ENCODE data around the gene TM4SF20. TPM values are rescaled to one million over a fixed set of nuclear protein-coding genes. Genes with fewer than 3 reads are reported as not detected.

TM4SF20 gene
- total RNA-seq = not detected in 2 replicates

GRCh38 chr2:227379095-227379494 is at the start of gene TM4SF20:
Gene TM4SF20 (minus strand): TSS chr2:227379306. CDS start chr2:227379268, 38 bp downstream.

GRCh38 chr2:227387583-227387982 is 8.5 kb upstream of the TM4SF20 start, which contains the start of gene SCYGR1:
Gene SCYGR1 (minus strand): TSS chr2:227387949. CDS start chr2:227387949, 0 bp downstream.

GRCh38 chr2:227324995-227325838 is 53.9 kb downstream of the TM4SF20 start, which contains the start of gene MFF:
Gene MFF (plus strand): TSS chr2:227325251. CDS start chr2:227330666, 5,415 bp downstream.

Other genes starting within 250 kb of the TM4SF20 start
- gene COL4A4, start 215.1 kb downstream of the TM4SF20 start, total RNA-seq = under 0.01 TPM in 1 of 2 replicates, not detected in the other
- gene COL4A3, start 214.7 kb downstream of the TM4SF20 start, total RNA-seq = not detected in 2 replicates
- gene MFF, start 54.1 kb downstream of the TM4SF20 start, total RNA-seq = 23.5 and 48.5 TPM in 2 replicates
- gene SCYGR1, start 8.6 kb upstream of the TM4SF20 start, total RNA-seq = not detected in 2 replicates
- 18.6 and 59.1 TPM in 2 replicates for gene AGFG1, start 92.8 kb upstream of the TM4SF20 start, total RNA-seq
- gene SCYGR2, start 219.6 kb upstream of the TM4SF20 start, total RNA-seq = not detected in 2 replicates
- gene SCYGR3, start 235.5 kb upstream of the TM4SF20 start, total RNA-seq = not detected in 2 replicates
- gene SCYGR4, start 238.2 kb upstream of the TM4SF20 start, total RNA-seq = not detected in 2 replicates

Data from bladder microvascular endothelial cell (primary cell).